Endothelial cell (in vitro differentiated cells): Measurements from ENCODE around the gene ANO3. TPM values are rescaled to one million over a fixed set of nuclear protein-coding genes. Genes with fewer than 3 reads are reported as not detected.

Experiments
- DNase-seq: peaks from one replicate; pipeline ENCODE4 v3.0.0; 2021; ENCODE audit warnings: low spot score
- H3K27ac Mint-ChIP-seq: one replicate; pipeline ENCODE4 v1.8.0; 2021; ENCODE audit warnings: mixed read lengths, inconsistent platforms; ENCODE audit not compliant: unreplicated experiment
- H3K27me3 Mint-ChIP-seq: one replicate; pipeline ENCODE4 v1.8.0; 2021; ENCODE audit warnings: mild to moderate bottlenecking, moderate library complexity, mixed read lengths, inconsistent platforms; ENCODE audit not compliant: unreplicated experiment
- H3K36me3 Mint-ChIP-seq: one replicate; pipeline ENCODE4 v1.8.0; 2021; ENCODE audit warnings: mild to moderate bottlenecking, low read depth, mixed read lengths, inconsistent platforms; ENCODE audit not compliant: unreplicated experiment
- H3K4me1 Mint-ChIP-seq: one replicate; pipeline ENCODE4 v1.8.0; 2021; ENCODE audit warnings: mild to moderate bottlenecking, mixed read lengths, inconsistent platforms; ENCODE audit not compliant: unreplicated experiment
- H3K4me3 Mint-ChIP-seq: one replicate; pipeline ENCODE4 v1.8.0; 2021; ENCODE audit warnings: mild to moderate bottlenecking, mixed read lengths, inconsistent platforms; ENCODE audit not compliant: unreplicated experiment
- H3K9me3 Mint-ChIP-seq: one replicate; pipeline ENCODE4 v1.8.0; 2021; ENCODE audit warnings: mixed read lengths, inconsistent platforms; ENCODE audit not compliant: unreplicated experiment
- total RNA-seq: library from RNA; stranded (reverse); fragmentation: NEBNext Ultra II Directional; extraction: Animal tissue kit (Norgen Biotek cat#: 25700); gene quantifications from one replicate; pipeline ENCODE4 v1.2.1, GENCODE V29; 2021; ENCODE audit not compliant: unreplicated experiment
- TF ChIP-seq, protein P1 (sequence below): fragments of 200-600 bp; sonication (generic); IDR thresholded peaks from one replicate; pipeline ENCODE4 v1.5.0; 2021; ENCODE audit warnings: antibody characterized with exemption; ENCODE audit not compliant: unreplicated experiment

ANO3 gene
- total RNA-seq, 1 donor from 2014 or later = 0.36 TPM

DNA sequence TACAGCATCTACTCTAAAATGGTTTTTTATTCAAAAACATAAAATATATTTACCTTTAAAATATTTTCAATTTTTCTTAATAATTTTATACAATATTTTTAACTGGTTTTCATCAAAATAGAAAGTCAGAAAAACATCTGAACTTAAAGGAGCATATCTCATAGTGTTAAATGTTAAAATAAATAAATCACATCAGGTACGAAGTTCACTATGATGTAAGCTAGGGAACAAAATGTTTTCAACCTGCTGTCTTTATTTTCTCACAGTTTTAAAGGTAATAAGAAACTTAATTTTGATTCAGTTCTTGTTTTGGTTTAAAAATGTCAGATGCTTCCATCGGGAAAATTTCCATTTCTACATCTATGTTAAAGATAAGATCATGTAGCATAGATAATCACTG lies 142.5 kb downstream of the ANO3 start:
- DNase-seq = no peak
- Mint-ChIP-seq H3K27me3 (no peaks in the 10 kb centered on the region), H3K36me3 (no peaks in the 10 kb centered on the region), H3K4me3 (no peak overlapping the region), H3K4me1 (peaks cover 13% of the 10 kb centered on the region), H3K9me3 (no peaks in the 10 kb centered on the region), H3K27ac (no peak overlapping the region)
- TF ChIP-seq, protein P1, sequence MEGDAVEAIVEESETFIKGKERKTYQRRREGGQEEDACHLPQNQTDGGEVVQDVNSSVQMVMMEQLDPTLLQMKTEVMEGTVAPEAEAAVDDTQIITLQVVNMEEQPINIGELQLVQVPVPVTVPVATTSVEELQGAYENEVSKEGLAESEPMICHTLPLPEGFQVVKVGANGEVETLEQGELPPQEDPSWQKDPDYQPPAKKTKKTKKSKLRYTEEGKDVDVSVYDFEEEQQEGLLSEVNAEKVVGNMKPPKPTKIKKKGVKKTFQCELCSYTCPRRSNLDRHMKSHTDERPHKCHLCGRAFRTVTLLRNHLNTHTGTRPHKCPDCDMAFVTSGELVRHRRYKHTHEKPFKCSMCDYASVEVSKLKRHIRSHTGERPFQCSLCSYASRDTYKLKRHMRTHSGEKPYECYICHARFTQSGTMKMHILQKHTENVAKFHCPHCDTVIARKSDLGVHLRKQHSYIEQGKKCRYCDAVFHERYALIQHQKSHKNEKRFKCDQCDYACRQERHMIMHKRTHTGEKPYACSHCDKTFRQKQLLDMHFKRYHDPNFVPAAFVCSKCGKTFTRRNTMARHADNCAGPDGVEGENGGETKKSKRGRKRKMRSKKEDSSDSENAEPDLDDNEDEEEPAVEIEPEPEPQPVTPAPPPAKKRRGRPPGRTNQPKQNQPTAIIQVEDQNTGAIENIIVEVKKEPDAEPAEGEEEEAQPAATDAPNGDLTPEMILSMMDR = no peak

DNA sequence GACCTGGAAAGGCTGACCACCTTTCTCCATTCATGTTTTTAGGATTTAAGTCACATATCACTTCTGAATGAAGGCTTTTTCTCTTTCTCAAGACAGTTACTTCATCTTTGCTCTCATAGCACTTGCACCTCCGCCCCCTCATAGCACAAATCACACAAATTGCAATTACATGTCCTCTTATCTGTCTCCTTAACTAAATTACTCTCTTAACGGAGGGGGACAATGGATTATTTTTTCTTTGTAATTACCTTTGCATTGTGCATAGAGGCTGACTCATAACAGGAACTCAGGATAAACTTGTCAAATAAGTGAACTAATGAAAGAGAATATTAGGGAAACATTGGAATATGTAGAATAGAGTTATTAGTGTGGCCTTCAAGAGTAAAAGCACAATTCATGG lies 145.5 kb downstream of the ANO3 start:
- Mint-ChIP-seq H3K9me3 (no peaks in the 10 kb centered on the region), H3K4me1 (peaks cover 11% of the 10 kb centered on the region), H3K36me3 (no peaks in the 10 kb centered on the region), H3K27me3 (no peaks in the 10 kb centered on the region), H3K4me3 (no peak overlapping the region), H3K27ac (no peak overlapping the region)
- no peak for DNase-seq
- TF ChIP-seq, protein P1 = no peak

DNA sequence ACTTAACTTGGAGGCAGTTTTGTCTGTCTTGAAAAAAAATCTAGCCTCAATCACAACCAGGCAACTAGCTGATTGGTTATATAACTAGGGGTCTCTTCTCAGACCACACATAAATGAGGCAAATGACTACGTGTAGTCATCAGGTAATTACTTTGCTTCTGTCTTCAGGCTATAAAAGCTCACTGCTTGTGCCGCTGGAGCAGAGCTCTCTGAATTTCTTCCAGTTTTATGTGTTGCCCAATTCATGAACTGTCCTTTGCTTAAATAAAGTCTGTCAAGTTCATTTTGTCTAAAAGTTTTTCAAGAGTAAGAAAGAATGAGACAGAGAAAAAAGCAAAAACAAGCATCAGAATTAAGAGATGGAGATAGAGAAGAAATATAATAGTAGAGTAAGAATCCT lies 146.8 kb downstream of the ANO3 start:
- Mint-ChIP-seq H3K4me3 (no peak overlapping the region), H3K27me3 (no peaks in the 10 kb centered on the region)

DNA sequence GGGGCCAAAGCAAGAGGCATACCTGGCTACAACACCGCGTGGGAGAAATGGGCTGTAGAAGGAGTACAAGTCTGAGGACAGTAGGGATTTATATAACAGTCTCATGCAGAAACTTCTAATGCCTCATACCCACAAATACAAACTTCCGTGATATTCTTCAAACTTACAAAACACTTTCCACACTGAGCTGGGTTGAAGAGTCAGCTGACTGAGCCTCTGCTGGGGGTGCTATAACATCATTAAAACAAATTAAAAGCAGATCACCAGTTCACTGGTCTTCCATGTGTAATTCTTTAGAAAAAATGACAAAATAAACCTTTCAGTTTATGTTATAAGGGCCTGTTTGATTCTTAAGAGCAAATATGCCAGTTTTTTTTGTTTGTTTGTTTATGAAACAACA lies 148.1 kb downstream of the ANO3 start:
- Mint-ChIP-seq H3K36me3 (peaks cover 6% of the 10 kb centered on the region), H3K27me3 (no peaks in the 10 kb centered on the region), H3K4me3 (no peak overlapping the region), H3K4me1 (no peaks in the 10 kb centered on the region), H3K9me3 (no peaks in the 10 kb centered on the region), H3K27ac (no peak overlapping the region)
- TF ChIP-seq, protein P1 = no peak
- no peak for DNase-seq

More for the DNA sequence above, 146.8 kb downstream of the ANO3 start:
- TF ChIP-seq, protein P1 = no peak
- Mint-ChIP-seq H3K27ac (no peak overlapping the region), H3K9me3 (no peaks in the 10 kb centered on the region), H3K4me1 (peaks cover 1% of the 10 kb centered on the region), H3K36me3 (no peaks in the 10 kb centered on the region)
- no peak for DNase-seq

DNA sequence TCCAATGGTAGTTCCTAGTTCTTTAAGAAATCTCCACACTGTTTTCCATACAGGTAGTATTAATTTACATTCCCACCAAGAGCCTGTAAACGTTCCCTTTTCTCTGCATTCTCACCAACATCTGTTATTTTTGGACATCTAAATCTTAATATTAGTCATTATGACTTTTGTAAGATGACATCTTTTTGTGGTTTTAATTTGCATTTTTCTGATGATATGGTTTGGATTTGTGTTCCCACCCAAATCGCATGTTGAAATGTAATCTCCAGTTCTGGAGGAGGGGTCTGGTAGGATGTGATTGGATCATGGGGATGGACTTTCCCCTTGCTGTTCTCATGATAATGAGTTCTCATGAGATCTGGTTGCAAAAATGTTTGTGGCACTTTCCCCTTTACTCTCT lies 151.2 kb downstream of the ANO3 start:
- no peaks in the 10 kb centered on the region for H3K4me1 Mint-ChIP-seq
- H3K9me3 Mint-ChIP-seq = no peaks in the 10 kb centered on the region
- no peak overlapping the region for H3K4me3 Mint-ChIP-seq
- no peak overlapping the region for H3K27ac Mint-ChIP-seq
- DNase-seq = no peak
- H3K36me3 Mint-ChIP-seq = peaks cover 13% of the 10 kb centered on the region
- peaks cover 2% of the 10 kb centered on the region for H3K27me3 Mint-ChIP-seq
- TF ChIP-seq, protein P1 = no peak
